ENCODE measurements around the gene BIRC5. TPM values are rescaled to one million over a fixed set of nuclear protein-coding genes. Genes with fewer than 3 reads are reported as not detected.
"Not testable (repeated sequence)": the region's sequence is repeated elsewhere in the genome, so short reads cannot be mapped to it uniquely, and the experiment has no call there.

BIRC5 gene
- total RNA-seq, 2 donors from 2014 or later = 15.2 to 77.1 TPM

GRCh38 chr17:78232859-78233173, 18.8 kb downstream of the BIRC5 start:
- TF ChIP-seq CTCF (IDR thresholded peaks at IDR 0.05) = no peak
- H3K4me3 ChIP-seq = no peak overlapping the region
- no peaks in the 10 kb centered on the region for H3K36me3 ChIP-seq
- intact Hi-C loops (cut with DNase I) = no loop called here
- H3K4me1 ChIP-seq = no peaks in the 10 kb centered on the region
- H3K9ac ChIP-seq (ENCODE audit: low read depth in 2 of 2, low read length in 2 of 2) = no peak overlapping the region
- H3K9me3 ChIP-seq = no peaks in the 10 kb centered on the region
- no peak overlapping the region for H3K27ac ChIP-seq
- peaks cover 26% of the 10 kb centered on the region for H3K27me3 ChIP-seq
- DNase-seq = no peak

- H3K4me3 ChIP-seq = no peak overlapping the region
- H3K9me3 ChIP-seq = no peaks in the 10 kb centered on the region
- DNase-seq = no peak
- H3K27ac ChIP-seq = no peak overlapping the region
- H3K4me1 ChIP-seq = no peaks in the 10 kb centered on the region
- intact Hi-C loops (cut with DNase I) = no loop called here
- no peak for TF ChIP-seq CTCF (IDR thresholded peaks at IDR 0.05)
- H3K27me3 ChIP-seq = peaks cover 26% of the 10 kb centered on the region
- H3K9ac ChIP-seq (ENCODE audit: low read depth in 2 of 2, low read length in 2 of 2) = no peak overlapping the region
- H3K36me3 ChIP-seq = no peaks in the 10 kb centered on the region
These were observed 19.6 kb downstream of the BIRC5 start for GRCh38 chr17:78233678-78234077.

- no peak overlapping the region for H3K9ac ChIP-seq (ENCODE audit: low read depth in 2 of 2, low read length in 2 of 2)
- DNase-seq = no peak
- no peaks in the 10 kb centered on the region for H3K36me3 ChIP-seq
- H3K4me3 ChIP-seq = no peak overlapping the region
- H3K27ac ChIP-seq = no peak overlapping the region
- H3K4me1 ChIP-seq = no peaks in the 10 kb centered on the region
- TF ChIP-seq CTCF (IDR thresholded peaks at IDR 0.05) = no peak
- intact Hi-C loops (cut with DNase I) = no loop called here
- no peaks in the 10 kb centered on the region for H3K9me3 ChIP-seq
- peaks cover 26% of the 10 kb centered on the region for H3K27me3 ChIP-seq
These were observed 20.3 kb downstream of the BIRC5 start for GRCh38 chr17:78234261-78234865.

GRCh38 chr17:78235022-78235421, 21.0 kb downstream of the BIRC5 start:
- H3K4me1 ChIP-seq; H3K4me3 ChIP-seq; H3K27ac ChIP-seq; H3K9ac ChIP-seq (ENCODE audit: low read depth in 2 of 2, low read length in 2 of 2); intact Hi-C loops (cut with DNase I); H3K9me3 ChIP-seq; DNase-seq; H3K36me3 ChIP-seq: not testable (repeated sequence)
- H3K27me3 ChIP-seq = peaks cover 26% of the 10 kb centered on the region

- Histone ChIP-seq H3K27me3 (peaks cover 21% of the 10 kb centered on the region), H3K27ac (no peak overlapping the region), H3K4me1 (no peaks in the 10 kb centered on the region), H3K36me3 (no peaks in the 10 kb centered on the region), H3K9ac (ENCODE audit: low read depth in 2 of 2, low read length in 2 of 2) (no peak overlapping the region), H3K9me3 (no peaks in the 10 kb centered on the region), H3K4me3 (no peak overlapping the region)
- DNase-seq = no peak
- no peak for TF ChIP-seq CTCF (IDR thresholded peaks at IDR 0.05)
- intact Hi-C loops (cut with DNase I) = no loop called here
These were observed 21.8 kb downstream of the BIRC5 start for GRCh38 chr17:78235885-78236284.

GRCh38 chr17:78236362-78237127, 22.5 kb downstream of the BIRC5 start:
- Histone ChIP-seq H3K4me3 (no peak overlapping the region), H3K36me3 (no peaks in the 10 kb centered on the region), H3K9me3 (no peaks in the 10 kb centered on the region), H3K27me3 (peaks cover 14% of the 10 kb centered on the region), H3K4me1 (no peaks in the 10 kb centered on the region), H3K27ac (no peak overlapping the region), H3K9ac (ENCODE audit: low read depth in 2 of 2, low read length in 2 of 2) (no peak overlapping the region)
- DNase-seq = no peak
- TF ChIP-seq CTCF (IDR thresholded peaks at IDR 0.05) = no peak
- intact Hi-C loops (cut with DNase I) = no loop called here

All from colonic mucosa (tissue), 4 donors.